ENCODE results near the gene BEST4.

Gene BEST4

DNA sequence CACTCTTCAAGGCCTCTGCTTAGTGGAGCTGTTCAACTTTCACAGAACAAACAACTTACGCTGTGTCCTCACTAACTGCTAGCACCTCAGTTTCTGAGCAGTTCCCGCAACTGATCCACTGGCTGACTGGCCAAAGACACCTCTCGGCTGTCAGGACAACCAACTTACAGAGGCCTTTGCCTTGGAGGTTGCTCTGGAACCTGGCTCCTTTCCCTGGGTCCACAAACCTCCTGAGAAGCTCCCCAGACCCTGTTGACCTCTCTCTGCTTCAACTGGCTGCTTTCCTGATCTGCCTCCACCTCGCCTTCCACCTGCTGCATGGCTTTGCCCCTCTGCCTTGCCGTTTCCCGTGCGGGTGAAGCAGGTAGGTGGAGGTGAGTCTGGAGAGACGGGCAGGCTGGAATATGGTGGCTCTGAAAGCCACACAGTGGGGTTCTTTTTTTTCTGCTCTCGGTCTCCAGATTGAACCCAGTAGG is 33.3 kb upstream of the BEST4 start:
- no peaks in the 10 kb centered on the region for H3K36me3 ChIP-seq (ENCODE audit: low read length)
- H2AFZ ChIP-seq (ENCODE audit: low read depth, low read length, severe bottlenecking): no peak overlapping the region

DNA sequence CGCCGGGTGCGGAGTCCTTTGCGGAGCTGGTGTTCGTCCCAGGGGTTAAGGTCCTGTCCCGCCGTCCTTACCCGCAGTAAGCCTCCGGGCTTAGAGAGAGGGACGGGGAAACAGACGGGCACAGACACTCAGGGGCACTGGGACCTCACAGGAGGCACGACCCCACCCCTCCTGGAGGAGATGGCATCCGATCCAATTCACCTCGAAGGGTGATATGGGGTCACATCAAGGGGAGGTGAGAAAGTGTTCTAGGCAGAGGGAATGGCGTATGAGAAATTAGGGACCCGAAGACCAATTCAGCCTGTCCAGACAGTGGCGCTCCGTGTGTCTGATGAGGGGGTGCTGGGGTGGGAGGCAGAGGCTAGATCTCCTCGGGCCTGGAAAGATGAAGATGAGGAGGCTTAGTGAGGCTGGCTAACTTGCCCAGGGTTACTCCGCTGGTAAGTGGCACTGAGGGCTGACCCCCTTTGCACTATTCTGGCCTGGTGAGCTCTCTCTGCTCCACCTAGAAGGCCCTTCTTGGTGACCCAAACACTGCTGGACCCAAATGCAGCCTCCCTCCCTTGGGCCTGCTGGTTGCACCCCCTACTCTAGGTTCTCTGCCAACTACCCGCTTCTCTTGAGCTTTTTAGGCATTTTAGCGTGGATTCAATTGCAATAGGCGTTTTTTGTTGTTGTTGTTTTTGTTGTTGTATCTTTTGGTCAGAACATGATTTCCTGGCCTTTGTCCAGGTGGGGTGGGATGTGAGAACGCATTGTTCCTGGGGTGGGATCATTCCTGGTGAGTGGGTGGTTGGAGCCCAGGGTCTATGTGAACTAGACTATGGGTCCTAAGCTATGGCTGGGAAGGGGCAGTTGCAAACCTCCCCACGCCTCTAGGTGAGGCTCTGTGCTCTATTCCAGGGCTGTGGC is 32.6 kb upstream of the BEST4 start:
- TF ChIP-seq EZH2phosphoT487 (conservative IDR thresholded peaks at IDR 0.05; ENCODE audit: low read length): no peak
- TF ChIP-seq, protein P1, sequence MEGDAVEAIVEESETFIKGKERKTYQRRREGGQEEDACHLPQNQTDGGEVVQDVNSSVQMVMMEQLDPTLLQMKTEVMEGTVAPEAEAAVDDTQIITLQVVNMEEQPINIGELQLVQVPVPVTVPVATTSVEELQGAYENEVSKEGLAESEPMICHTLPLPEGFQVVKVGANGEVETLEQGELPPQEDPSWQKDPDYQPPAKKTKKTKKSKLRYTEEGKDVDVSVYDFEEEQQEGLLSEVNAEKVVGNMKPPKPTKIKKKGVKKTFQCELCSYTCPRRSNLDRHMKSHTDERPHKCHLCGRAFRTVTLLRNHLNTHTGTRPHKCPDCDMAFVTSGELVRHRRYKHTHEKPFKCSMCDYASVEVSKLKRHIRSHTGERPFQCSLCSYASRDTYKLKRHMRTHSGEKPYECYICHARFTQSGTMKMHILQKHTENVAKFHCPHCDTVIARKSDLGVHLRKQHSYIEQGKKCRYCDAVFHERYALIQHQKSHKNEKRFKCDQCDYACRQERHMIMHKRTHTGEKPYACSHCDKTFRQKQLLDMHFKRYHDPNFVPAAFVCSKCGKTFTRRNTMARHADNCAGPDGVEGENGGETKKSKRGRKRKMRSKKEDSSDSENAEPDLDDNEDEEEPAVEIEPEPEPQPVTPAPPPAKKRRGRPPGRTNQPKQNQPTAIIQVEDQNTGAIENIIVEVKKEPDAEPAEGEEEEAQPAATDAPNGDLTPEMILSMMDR (IDR thresholded peaks at IDR 0.05; ENCODE audit: insufficient read depth, low read length, poor library complexity, severe bottlenecking): no peak
- H3K27me3 ChIP-seq (ENCODE audit: low read length): no peaks in the 10 kb centered on the region
- H3K79me2 ChIP-seq (ENCODE audit: insufficient read depth, low read length): no peaks in the 10 kb centered on the region
- peaks cover 30% of the 10 kb centered on the region for H3F3A ChIP-seq (ENCODE audit: insufficient read depth)
- no peaks in the 10 kb centered on the region for H3K36me3 ChIP-seq (ENCODE audit: low read length)
- H3K9me3 ChIP-seq (ENCODE audit: insufficient read depth, low read length): no peaks in the 10 kb centered on the region
- H3K4me2 ChIP-seq (ENCODE audit: low read depth, low read length, poor library complexity, severe bottlenecking): peak overlapping the region; percentile 90
- H2AFZ ChIP-seq (ENCODE audit: low read depth, low read length, severe bottlenecking): peak overlapping the region; percentile 88
- peak overlapping the region; percentile 61 for H3K9ac ChIP-seq (ENCODE audit: low read length)
- H3K27ac ChIP-seq (ENCODE audit: low read depth, low read length): peak overlapping the region; percentile 94
- no peaks in the 10 kb centered on the region for H3K9me2 ChIP-seq (replicated peaks; ENCODE audit: insufficient read depth, low read length)
- no peaks in the 10 kb centered on the region for H4K20me1 ChIP-seq (ENCODE audit: low read depth, low read length)
- peak overlapping the region; percentile 43 for H3K4me3 ChIP-seq (ENCODE audit: insufficient read depth, low read length, poor library complexity, severe bottlenecking)

More for the DNA sequence above, 33.3 kb upstream of the BEST4 start:
- Histone ChIP-seq H3K79me2 (ENCODE audit: insufficient read depth, low read length) (no peaks in the 10 kb centered on the region), H3K27ac (ENCODE audit: low read depth, low read length) (no peak overlapping the region), H3K9me3 (ENCODE audit: insufficient read depth, low read length) (no peaks in the 10 kb centered on the region), H3K27me3 (ENCODE audit: low read length) (no peaks in the 10 kb centered on the region), H3K4me3 (ENCODE audit: insufficient read depth, low read length, poor library complexity, severe bottlenecking) (no peak overlapping the region), H3K9ac (ENCODE audit: low read length) (no peak overlapping the region), H3F3A (ENCODE audit: insufficient read depth) (peaks cover 30% of the 10 kb centered on the region), H3K4me2 (ENCODE audit: low read depth, low read length, poor library complexity, severe bottlenecking) (no peak overlapping the region), H3K9me2 (replicated peaks; ENCODE audit: insufficient read depth, low read length) (no peaks in the 10 kb centered on the region), H4K20me1 (ENCODE audit: low read depth, low read length) (no peaks in the 10 kb centered on the region)
- TF ChIP-seq, protein P1 (IDR thresholded peaks at IDR 0.05; ENCODE audit: insufficient read depth, low read length, poor library complexity, severe bottlenecking): no peak
- TF ChIP-seq EZH2phosphoT487 (conservative IDR thresholded peaks at IDR 0.05; ENCODE audit: low read length): no peak

DNA sequence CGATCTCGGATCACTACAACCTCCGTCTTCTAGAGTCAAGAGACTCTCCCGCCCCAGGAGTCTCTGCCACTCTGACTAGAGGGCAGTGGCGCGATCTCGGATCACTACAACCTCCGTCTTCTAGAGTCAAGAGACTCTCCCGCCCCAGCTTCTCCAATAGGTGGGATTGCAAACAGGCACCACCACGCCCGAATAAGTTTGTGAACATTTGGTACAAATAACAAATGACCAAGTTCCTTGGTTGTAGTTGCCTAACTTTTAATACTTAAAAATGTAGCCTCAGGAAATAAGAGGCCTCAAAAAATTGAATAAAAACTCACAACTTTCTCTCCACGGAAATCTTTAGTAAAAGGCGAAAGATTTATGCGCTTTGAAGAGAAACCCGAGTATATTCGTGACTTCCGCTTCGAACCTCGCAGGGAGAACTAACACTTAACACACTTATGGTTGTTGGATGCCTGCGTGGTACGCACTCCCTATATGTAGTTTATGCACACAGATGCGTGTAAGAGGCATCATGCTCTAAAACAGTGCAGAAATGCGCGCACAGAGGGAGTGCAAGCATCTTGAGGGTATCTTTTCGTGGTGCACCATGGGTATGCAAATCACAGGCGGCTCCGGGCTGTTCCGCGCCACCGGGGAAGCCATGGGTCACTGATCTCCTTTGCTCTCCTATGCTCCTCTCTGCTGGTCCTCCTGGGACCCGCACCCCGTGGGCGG is 31.8 kb upstream of the BEST4 start:
- no peaks in the 10 kb centered on the region for H3K36me3 ChIP-seq (ENCODE audit: low read length)
- peak overlapping the region; percentile 61 for H3K9ac ChIP-seq (ENCODE audit: low read length)
- H3K9me3 ChIP-seq (ENCODE audit: insufficient read depth, low read length): no peaks in the 10 kb centered on the region
- H4K20me1 ChIP-seq (ENCODE audit: low read depth, low read length): no peaks in the 10 kb centered on the region
- H3K9me2 ChIP-seq (replicated peaks; ENCODE audit: insufficient read depth, low read length): no peaks in the 10 kb centered on the region
- H3K27ac ChIP-seq (ENCODE audit: low read depth, low read length): peak overlapping the region; percentile 94
- H3K4me3 ChIP-seq (ENCODE audit: insufficient read depth, low read length, poor library complexity, severe bottlenecking): peak overlapping the region; percentile 45
- peaks cover 30% of the 10 kb centered on the region for H3F3A ChIP-seq (ENCODE audit: insufficient read depth)
- TF ChIP-seq, protein P1 (IDR thresholded peaks at IDR 0.05; ENCODE audit: insufficient read depth, low read length, poor library complexity, severe bottlenecking): no peak
- H3K27me3 ChIP-seq (ENCODE audit: low read length): no peaks in the 10 kb centered on the region
- H3K4me2 ChIP-seq (ENCODE audit: low read depth, low read length, poor library complexity, severe bottlenecking): peak overlapping the region; percentile 90
- peak overlapping the region; percentile 88 for H2AFZ ChIP-seq (ENCODE audit: low read depth, low read length, severe bottlenecking)
- no peaks in the 10 kb centered on the region for H3K79me2 ChIP-seq (ENCODE audit: insufficient read depth, low read length)

Data from SU-DHL-6 (cell line).